ENCODE data around the gene CASS4.

Gene CASS4

GRCh38 chr20:56465997-56466396 is 53.9 kb downstream of the CASS4 start:
- no peak for TF ChIP-seq CTCF (IDR thresholded peaks at IDR 0.05; ENCODE audit: borderline replicate concordance, insufficient read depth, low read depth, low read length)
- H3K4me3 ChIP-seq (ENCODE audit: low read depth, low read length), result no peak overlapping the region

DNA sequence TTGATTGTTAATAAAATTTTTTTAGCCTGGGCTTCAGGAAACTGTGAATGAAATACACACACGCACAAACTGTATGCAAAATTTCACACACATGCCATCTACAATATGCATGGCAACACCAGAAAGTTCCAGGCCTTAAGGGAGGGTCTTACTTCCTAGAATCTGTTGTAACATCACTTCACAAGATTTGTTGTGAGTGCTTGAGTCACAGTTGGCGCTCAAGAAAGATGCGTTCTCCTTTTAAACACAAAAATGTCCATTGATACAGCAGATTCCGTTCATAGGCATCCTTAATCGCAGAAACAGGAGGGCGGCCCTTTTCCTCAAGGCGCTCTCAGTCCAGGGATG is 55.9 kb downstream of the CASS4 start:
- H3K4me3 ChIP-seq (ENCODE audit: low read depth, low read length), result peak overlapping the region; percentile 54
- TF ChIP-seq CTCF (IDR thresholded peaks at IDR 0.05; ENCODE audit: borderline replicate concordance, insufficient read depth, low read depth, low read length), result no peak

DNA sequence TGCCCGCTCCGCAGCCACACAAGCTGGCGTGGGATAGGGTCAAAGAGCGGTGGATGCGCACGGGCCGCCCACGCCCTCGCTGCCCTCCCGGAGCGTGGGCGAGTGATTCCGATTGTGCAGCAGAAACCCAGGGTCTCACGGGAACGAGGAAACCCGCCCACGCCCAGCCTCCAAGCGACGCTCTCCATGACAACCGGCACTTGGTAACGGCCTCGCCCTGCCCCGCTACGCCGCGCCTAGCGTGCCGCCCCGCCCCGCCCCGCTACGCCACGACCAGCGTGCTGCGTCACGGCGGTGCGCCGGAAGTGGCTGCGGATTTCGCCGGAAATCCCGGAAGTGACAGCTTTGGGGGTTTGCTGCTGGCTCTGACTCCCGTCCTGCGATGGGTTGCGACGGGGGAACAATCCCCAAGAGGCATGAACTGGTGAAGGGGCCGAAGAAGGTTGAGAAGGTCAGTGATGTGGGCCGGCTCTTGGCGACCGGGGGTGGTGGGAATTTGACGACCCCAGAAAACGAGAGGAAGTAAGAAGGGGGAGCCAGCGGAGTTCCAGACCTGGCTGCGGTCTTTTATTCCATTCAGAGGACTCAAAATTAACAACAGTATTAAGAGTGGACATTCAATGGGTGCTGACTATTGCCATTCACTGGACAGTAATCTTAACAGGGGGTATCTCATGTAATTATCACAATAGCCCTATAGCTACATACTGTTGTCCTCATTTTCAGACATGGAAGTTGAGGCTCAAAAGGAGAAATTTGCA is 56.4 kb downstream of the CASS4 start, which contains the start of gene RTF2:
RTF2 (plus strand) TSS at position 312 of the 761 bp plus-strand sequence; CDS start at position 383, 71 bp downstream.
- peak within 1 kb of the TSS; percentile 54 for H3K4me3 ChIP-seq (ENCODE audit: low read depth, low read length)
- TF ChIP-seq CTCF (IDR thresholded peaks at IDR 0.05; ENCODE audit: borderline replicate concordance, insufficient read depth, low read depth, low read length), result no peak

DNA sequence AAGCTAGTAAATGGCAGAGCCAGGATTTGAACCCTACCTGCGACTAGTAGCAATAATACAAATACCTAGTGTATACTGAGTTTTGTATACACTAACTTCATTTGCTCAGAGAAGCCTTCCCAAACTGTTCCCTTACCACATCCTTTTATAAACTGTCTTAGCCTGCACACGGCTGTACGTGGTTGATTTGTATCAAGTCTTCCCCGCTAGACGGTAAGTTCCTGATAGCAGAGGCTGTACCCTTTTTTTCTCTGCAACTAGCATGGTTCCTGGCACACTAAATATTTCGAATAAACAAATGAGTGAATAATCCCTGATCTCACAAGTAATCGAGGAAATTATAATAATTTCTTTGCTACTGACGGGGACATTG is 57.0 kb downstream of the CASS4 start:
- peak overlapping the region; percentile 54 for H3K4me3 ChIP-seq (ENCODE audit: low read depth, low read length)
- TF ChIP-seq CTCF (IDR thresholded peaks at IDR 0.05; ENCODE audit: borderline replicate concordance, insufficient read depth, low read depth, low read length), result no peak

- H3K4me3 ChIP-seq (ENCODE audit: low read depth, low read length), result no peak overlapping the region
- TF ChIP-seq CTCF (IDR thresholded peaks at IDR 0.05; ENCODE audit: borderline replicate concordance, insufficient read depth, low read depth, low read length), result no peak
Observed at GRCh38 chr20:56483970-56484369, 71.9 kb downstream of the CASS4 start.

- H3K4me3 ChIP-seq (ENCODE audit: low read depth, low read length), result no peak overlapping the region
- TF ChIP-seq CTCF (IDR thresholded peaks at IDR 0.05; ENCODE audit: borderline replicate concordance, insufficient read depth, low read depth, low read length), result no peak
Observed at GRCh38 chr20:56487216-56487615, 75.2 kb downstream of the CASS4 start.

DNA sequence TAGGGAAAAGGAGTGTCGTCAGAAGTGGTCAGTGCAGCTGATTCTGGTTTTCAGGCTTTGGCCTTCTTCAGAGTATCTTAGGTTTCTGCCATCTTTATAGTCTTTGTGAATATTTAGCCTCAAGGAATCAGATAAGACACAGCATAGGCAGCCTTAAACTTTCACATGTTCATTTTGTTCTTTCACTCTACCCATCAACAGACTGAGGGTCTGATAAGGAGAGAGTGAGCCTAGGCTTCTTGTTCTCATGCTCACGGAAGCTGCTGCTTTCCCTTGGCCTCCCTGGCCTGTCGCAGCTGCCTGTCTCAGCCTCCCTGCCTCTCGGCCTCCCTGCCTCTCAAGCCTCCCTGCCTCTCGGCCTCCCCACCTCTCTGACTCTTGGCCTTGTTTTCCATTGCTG is 76.5 kb downstream of the CASS4 start:
- no peak for TF ChIP-seq CTCF (IDR thresholded peaks at IDR 0.05; ENCODE audit: borderline replicate concordance, insufficient read depth, low read depth, low read length)
- no peak overlapping the region for H3K4me3 ChIP-seq (ENCODE audit: low read depth, low read length)
